Spleen (tissue), 7 donors: ENCODE results near the gene TNFRSF12A.

Source experiments
- POLR2AphosphoS5 ChIP-seq, 3 donors: sonication (generic); formaldehyde crosslinking; IDR thresholded peaks; one replicate each; pipeline ENCODE4 v1.5.1; 2017; ENCODE audit warnings: antibody characterized with exemption in 3 of 3
- TF ChIP-seq, protein P1 (sequence below), 11 experiments: fragments of 200-600 bp in 7 of 11; fragments of 450-650 bp in 4 of 11; sonication (generic) in 4 of 11; IDR thresholded peaks in 8 of 11; conservative IDR thresholded peaks in 3 of 11; 1 replicate in 7 of 11; 2 replicates in 4 of 11; pipeline versions ENCODE4 v1.4.0 to v1.8.0; 2016 to 2021; ENCODE audit warnings: antibody characterized with exemption in 11 of 11, inconsistent platforms in 4 of 11, mild to moderate bottlenecking in 1 of 11
- donor health status: DM: no; HTN: no; CAD: no; lungs with moderate emphysema.
- donor health status: DM: no; HTN: no; CAD: no.
- donor health status: DM: no; HTN: no; CAD: no.

GRCh38 chr16:2992383-2993081 lies 27.6 kb upstream of the TNFRSF12A start:
- TF ChIP-seq, protein P1, sequence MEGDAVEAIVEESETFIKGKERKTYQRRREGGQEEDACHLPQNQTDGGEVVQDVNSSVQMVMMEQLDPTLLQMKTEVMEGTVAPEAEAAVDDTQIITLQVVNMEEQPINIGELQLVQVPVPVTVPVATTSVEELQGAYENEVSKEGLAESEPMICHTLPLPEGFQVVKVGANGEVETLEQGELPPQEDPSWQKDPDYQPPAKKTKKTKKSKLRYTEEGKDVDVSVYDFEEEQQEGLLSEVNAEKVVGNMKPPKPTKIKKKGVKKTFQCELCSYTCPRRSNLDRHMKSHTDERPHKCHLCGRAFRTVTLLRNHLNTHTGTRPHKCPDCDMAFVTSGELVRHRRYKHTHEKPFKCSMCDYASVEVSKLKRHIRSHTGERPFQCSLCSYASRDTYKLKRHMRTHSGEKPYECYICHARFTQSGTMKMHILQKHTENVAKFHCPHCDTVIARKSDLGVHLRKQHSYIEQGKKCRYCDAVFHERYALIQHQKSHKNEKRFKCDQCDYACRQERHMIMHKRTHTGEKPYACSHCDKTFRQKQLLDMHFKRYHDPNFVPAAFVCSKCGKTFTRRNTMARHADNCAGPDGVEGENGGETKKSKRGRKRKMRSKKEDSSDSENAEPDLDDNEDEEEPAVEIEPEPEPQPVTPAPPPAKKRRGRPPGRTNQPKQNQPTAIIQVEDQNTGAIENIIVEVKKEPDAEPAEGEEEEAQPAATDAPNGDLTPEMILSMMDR (IDR thresholded peaks at IDR 0.05 in 8 of 11, conservative IDR thresholded peaks at IDR 0.05 in 3 of 11), result no peak
- no peak for TF ChIP-seq POLR2AphosphoS5 (IDR thresholded peaks at IDR 0.05)
